DOHH2 (cell line): ENCODE results near the gene CCDC149.

Experiments used
- H3F3A ChIP-seq: fragments of 200-600 bp; sonication (generic), shearing (Covaris generic); 2 replicates; pipeline ENCODE4 v1.6.0; 2016; ENCODE audit warnings: antibody characterized with exemption, mild to moderate bottlenecking; ENCODE audit not compliant: control insufficient read depth, insufficient read depth
- H3K27ac ChIP-seq: fragments of 200-600 bp; sonication (generic); 2 replicates; pipeline ENCODE4 v1.5.1; 2014; ENCODE audit warnings: low read depth, mild to moderate bottlenecking, low read length, moderate library complexity
- H3K27me3 ChIP-seq: fragments of 200-600 bp; sonication (generic); 2 replicates; pipeline ENCODE4 v1.6.1; 2014; ENCODE audit warnings: mild to moderate bottlenecking, low read length, mixed read lengths; ENCODE audit not compliant: control insufficient read depth
- H3K36me3 ChIP-seq: fragments of 200-600 bp; sonication (generic); 2 replicates; pipeline ENCODE4 v1.6.1; 2014; ENCODE audit warnings: mild to moderate bottlenecking, low read length, moderate library complexity, mixed read lengths; ENCODE audit not compliant: control insufficient read depth
- H3K4me1 ChIP-seq: fragments of 200-600 bp; sonication (generic); 2 replicates; pipeline ENCODE4 v1.6.1; 2014; ENCODE audit warnings: mild to moderate bottlenecking, low read length, mixed read lengths; ENCODE audit not compliant: control insufficient read depth
- H3K4me2 ChIP-seq: fragments of 200-600 bp; sonication (generic); 2 replicates; pipeline ENCODE4 v1.6.0; 2014; ENCODE audit warnings: mild to moderate bottlenecking, low read length, moderate library complexity
- H3K4me3 ChIP-seq: fragments of 200-600 bp; sonication (generic); 2 replicates; pipeline ENCODE4 v1.5.1; 2014; ENCODE audit warnings: mild to moderate bottlenecking, low read length, mixed read lengths
- H3K79me2 ChIP-seq: fragments of 200-600 bp; sonication (generic); 2 replicates; pipeline ENCODE4 v1.6.1; 2014; ENCODE audit warnings: mild to moderate bottlenecking, low read length, mixed read lengths; ENCODE audit not compliant: control insufficient read depth
- H3K9me2 ChIP-seq: fragments of 200-600 bp; sonication (generic); replicated peaks from 2 replicates; pipeline ENCODE4 v1.6.1; 2014; ENCODE audit warnings: mild to moderate bottlenecking, low read length, mixed read lengths; ENCODE audit not compliant: control insufficient read depth
- H3K9me3 ChIP-seq: fragments of 200-600 bp; sonication (generic); 2 replicates; pipeline ENCODE4 v1.6.1; 2014; ENCODE audit warnings: antibody characterized with exemption, low read length, mixed read lengths; ENCODE audit not compliant: control insufficient read depth, insufficient read depth
- H4K20me1 ChIP-seq: fragments of 200-600 bp; sonication (generic); 2 replicates; pipeline ENCODE4 v1.6.0; 2014; ENCODE audit warnings: low read depth, mild to moderate bottlenecking, antibody characterized with exemption, low read length, moderate library complexity; ENCODE audit not compliant: control insufficient read depth, insufficient read depth
- CTCF ChIP-seq: fragments of 200-600 bp; sonication (generic); IDR thresholded peaks from one replicate; pipeline ENCODE4 v1.5.1; 2014; ENCODE audit warnings: antibody characterized with exemption, mild to moderate bottlenecking, low read depth, low read length; ENCODE audit not compliant: poor library complexity, severe bottlenecking
- EZH2phosphoT487 ChIP-seq: fragments of 200-600 bp; sonication (generic); IDR thresholded peaks from 2 replicates; pipeline ENCODE4 v1.6.1; 2017; ENCODE audit warnings: borderline replicate concordance, mild to moderate bottlenecking, antibody characterized with exemption, low read length, moderate library complexity, mixed read lengths

The CCDC149 gene

GRCh38 chr4:24772061-24772705, 140.7 kb downstream of the CCDC149 start:
- H3F3A ChIP-seq, result no peaks in the 10 kb centered on the region
- H3K27ac ChIP-seq, result no peak overlapping the region
- H3K4me1 ChIP-seq, result no peaks in the 10 kb centered on the region
- H3K9me3 ChIP-seq, result no peaks in the 10 kb centered on the region
- H3K36me3 ChIP-seq, result no peaks in the 10 kb centered on the region
- no peaks in the 10 kb centered on the region for H4K20me1 ChIP-seq
- no peaks in the 10 kb centered on the region; the same call in 1 of the 2 replicates for H3K9me2 ChIP-seq
- H3K4me3 ChIP-seq, result no peak overlapping the region
- no peaks in the 10 kb centered on the region for H3K27me3 ChIP-seq
- TF ChIP-seq CTCF, result no peak
- no peak for TF ChIP-seq EZH2phosphoT487
- H3K4me2 ChIP-seq, result no peak overlapping the region
- H3K79me2 ChIP-seq, result no peaks in the 10 kb centered on the region

GRCh38 chr4:24771241-24771640, 141.6 kb downstream of the CCDC149 start:
- Histone ChIP-seq H3K79me2 (no peaks in the 10 kb centered on the region), H3K4me1 (no peaks in the 10 kb centered on the region), H3K27ac (no peak overlapping the region), H3F3A (no peaks in the 10 kb centered on the region), H3K36me3 (no peaks in the 10 kb centered on the region), H3K9me3 (no peaks in the 10 kb centered on the region), H3K4me3 (no peak overlapping the region), H3K4me2 (no peak overlapping the region), H4K20me1 (no peaks in the 10 kb centered on the region), H3K27me3 (no peaks in the 10 kb centered on the region), H3K9me2 (no peaks in the 10 kb centered on the region; the same call in 1 of the 2 replicates)
- TF ChIP-seq CTCF (no peak), EZH2phosphoT487 (no peak)

GRCh38 chr4:24770667-24771066, 142.2 kb downstream of the CCDC149 start:
- no peaks in the 10 kb centered on the region for H3F3A ChIP-seq
- H3K79me2 ChIP-seq, result no peaks in the 10 kb centered on the region
- H3K27me3 ChIP-seq, result no peaks in the 10 kb centered on the region
- no peaks in the 10 kb centered on the region for H3K9me3 ChIP-seq
- H3K4me2 ChIP-seq, result no peak overlapping the region
- H3K27ac ChIP-seq, result no peak overlapping the region
- TF ChIP-seq CTCF (no peak), EZH2phosphoT487 (no peak)
- H3K36me3 ChIP-seq, result no peaks in the 10 kb centered on the region
- H3K9me2 ChIP-seq, result no peaks in the 10 kb centered on the region; the same call in 1 of the 2 replicates
- H3K4me1 ChIP-seq, result no peaks in the 10 kb centered on the region
- no peak overlapping the region for H3K4me3 ChIP-seq
- no peaks in the 10 kb centered on the region for H4K20me1 ChIP-seq
